Ureter (tissue), 1 donor: ENCODE data around the gene CTSA. TPM values are rescaled to one million over a fixed set of nuclear protein-coding genes. Genes with fewer than 3 reads are reported as not detected.

ENCODE experiments used
- DNase-seq: peaks from one replicate; pipeline ENCODE4 v3.0.0-alpha.2; 2020; ENCODE audit warnings: low spot score
- total RNA-seq: library from RNA; stranded (reverse); gene quantifications from one replicate; pipeline ENCODE4 v1.2.4, GENCODE V29; 2023
- donor health status: DM: yes; HTN: yes; CAD: no.

The CTSA gene
- 98.0 TPM for total RNA-seq

DNA sequence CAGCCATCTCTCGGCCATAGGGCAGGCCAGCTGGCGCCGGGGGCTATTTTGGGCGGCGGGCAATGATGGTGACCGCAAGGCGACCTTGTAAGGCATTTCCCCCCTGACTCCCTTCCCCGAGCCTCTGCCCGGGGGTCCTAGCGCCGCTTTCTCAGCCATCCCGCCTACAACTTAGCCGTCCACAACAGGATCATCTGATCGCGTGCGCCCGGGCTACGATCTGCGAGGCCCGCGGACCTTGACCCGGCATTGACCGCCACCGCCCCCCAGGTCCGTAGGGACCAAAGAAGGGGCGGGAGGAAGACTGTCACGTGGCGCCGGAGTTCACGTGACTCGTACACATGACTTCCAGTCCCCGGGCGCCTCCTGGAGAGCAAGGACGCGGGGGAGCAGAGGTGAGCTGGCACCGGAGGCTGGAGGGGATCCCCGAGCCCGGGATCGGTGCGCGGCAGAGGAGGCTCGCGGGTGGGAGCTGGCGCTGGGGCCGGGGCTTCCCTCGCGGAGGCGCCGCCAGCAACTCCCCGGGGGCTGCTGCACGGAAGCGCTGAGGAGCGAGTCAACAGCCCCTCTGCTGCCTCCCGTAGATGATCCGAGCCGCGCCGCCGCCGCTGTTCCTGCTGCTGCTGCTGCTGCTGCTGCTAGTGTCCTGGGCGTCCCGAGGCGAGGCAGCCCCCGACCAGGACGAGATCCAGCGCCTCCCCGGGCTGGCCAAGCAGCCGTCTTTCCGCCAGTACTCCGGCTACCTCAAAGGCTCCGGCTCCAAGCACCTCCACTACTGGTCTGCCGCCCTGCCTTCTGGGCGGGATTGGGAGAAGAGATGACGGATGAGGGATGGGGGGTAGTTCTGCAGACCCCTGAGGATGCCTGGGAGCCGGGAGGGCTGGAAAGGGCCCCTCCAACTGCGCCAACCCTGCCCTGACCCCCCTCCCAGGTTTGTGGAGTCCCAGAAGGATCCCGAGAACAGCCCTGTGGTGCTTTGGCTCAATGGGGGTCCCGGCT lies at the start of gene CTSA, which contains the start of gene NEURL2:
CTSA (plus strand) TSS at position 351 of the 999 bp plus-strand sequence; CDS start at position 585, 234 bp downstream.
NEURL2 (minus strand) TSS at position 224 of the 999 bp plus-strand sequence; CDS start at position 7, 217 bp downstream.
- peak; percentile 94 for DNase-seq

DNA sequence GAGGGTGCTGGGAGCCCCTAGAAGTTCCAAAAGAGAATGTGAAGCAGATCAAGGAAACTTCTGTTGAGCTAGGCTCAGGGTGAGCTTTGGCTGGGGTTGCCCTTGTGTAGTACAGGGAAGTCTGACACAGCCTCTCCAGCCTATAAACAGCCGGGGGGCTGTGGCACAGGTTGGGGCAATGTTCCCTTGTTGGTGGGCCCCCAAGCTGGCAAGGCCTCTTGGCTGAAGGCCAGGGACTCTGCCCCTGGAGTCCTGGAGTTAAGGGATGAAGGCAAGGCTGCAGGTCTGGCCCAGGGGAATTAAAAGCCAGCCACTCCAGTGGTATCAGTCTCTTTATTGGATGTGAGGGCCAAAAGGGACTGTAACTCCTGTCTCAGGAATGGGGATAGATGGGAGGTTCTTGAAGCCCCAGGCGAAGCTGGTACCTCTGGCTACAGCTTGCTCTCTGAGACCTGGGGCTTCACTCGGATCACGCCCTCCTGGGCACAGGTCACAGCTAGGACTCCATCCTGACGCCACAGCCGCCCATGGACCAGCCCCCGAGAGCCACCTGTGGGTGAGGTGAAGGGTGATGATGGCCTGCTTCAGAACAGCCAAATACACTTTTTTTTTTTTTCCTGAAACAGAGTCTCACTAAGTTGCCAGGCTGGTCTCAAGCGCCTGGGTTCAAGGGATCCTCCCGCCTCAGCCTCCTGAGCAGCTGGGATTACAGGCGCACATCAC lies 49.6 kb upstream of the CTSA start:
- DNase-seq = no peak

DNA sequence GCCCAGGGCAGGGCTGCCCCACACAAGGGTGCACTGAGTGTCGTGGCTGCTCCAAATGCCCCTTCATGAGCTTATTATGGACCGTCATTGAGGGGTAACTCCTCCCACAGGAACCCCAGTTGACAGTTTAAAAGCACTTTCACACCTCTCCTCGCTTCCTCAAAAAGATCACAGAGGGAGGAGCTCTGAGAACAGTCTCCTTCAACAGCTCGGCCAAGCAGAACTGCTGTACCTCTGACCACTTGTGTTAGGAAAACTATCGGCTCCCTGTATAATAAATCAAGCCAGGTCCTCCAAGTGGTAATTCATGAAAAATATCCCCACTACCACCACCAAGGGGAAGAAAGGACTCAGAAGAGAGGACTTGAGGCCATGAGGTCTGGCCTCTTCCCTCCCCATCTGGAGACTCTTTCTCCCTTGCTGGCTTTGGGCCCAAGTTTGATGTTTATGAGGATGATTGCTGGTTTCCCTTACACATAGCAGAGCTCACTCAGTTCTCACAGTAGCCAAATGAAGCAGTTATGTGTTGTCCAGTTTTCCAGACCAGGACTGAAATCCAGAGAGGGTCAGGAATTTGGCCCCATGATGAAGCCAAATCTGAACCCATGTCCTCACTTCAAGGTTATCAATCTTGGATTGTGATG lies 48.8 kb upstream of the CTSA start:
- no peak for DNase-seq

DNA sequence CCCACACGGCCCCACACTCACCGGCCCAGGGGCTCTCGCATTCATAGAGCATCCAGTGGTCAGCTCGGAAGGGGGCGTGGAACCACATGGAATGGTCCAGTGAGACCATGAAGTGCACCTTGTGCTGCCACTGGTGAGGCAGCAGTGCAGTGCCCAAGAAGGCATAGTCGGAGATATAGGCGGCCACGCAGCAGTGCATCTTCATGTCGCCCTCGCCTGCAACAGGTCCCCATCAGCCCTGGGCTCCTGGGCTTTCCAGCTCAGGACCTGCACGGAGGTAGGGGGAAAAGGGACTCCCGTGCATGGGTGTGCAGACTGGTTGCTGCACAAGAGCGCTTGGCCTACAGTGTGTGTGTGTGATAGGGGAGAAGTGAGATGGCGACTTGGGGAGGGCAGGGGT lies 47.6 kb upstream of the CTSA start:
- no peak for DNase-seq

DNA sequence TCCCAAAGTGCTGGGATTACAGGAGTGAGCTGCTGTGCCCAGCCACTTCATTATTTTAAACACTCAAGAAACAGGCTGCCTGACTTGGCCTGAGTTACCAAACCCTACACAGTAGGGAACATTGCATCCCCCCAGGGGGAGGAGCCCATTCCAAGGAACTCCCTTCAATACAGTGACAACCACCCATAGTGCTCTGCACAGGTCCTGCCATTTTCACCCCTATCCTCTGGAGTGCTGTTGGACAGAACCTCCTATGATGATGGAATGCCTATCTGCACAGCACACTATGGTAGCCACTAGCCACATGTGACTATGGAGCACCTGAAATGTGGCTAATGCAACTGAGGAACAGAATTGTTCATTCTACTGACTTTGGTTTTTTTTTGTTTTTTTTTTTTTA lies 45.7 kb upstream of the CTSA start:
- no peak for DNase-seq

DNA sequence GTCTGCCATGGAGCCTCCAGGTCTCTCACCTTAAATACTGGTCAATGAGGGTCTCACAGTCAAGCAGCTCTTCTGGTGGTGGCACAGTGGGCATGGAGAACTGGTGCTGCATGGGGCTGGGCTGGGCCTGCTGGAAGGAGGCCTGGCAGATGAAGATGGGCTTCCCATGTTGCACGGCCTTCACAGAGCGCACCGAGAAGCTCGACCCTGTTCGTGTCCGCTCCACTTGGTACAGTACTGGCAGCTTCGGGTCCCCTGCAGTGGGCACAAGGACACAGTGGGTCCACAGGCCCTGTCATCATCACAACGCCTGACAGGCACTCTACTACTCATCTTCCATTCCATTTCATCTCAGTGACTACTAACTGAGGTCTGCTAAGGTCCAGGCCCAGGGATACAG lies 42.7 kb upstream of the CTSA start:
- no peak for DNase-seq

DNA sequence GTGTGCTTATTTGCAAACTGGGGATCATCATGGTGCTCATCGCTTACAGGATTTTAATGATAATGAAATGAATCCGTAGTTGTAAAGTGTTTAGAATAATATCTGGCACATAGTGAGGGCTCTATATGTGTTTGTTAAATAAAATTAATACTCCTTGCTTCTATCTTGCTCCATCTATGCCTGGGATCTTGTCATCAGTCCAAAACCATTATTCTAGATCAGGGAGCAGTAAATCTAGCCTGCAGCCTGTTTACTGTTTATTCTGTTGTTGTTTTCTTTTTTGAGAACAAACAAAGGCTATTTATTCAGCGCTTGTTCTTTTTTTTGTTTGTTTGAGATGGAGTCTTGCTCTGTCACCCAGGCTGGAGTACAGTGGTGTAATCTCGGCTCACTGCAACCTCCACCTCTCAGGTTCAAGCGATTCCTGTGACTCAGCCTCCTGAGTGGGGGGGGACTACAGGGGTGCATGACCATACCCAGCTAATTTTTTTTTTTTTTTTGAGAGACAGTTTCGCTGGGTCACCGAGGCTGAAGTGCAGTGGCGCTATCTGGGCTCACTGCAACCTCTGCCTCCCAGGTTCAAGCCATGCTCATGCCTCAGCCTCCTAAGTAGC lies 42.1 kb upstream of the CTSA start:
- no peak for DNase-seq

DNA sequence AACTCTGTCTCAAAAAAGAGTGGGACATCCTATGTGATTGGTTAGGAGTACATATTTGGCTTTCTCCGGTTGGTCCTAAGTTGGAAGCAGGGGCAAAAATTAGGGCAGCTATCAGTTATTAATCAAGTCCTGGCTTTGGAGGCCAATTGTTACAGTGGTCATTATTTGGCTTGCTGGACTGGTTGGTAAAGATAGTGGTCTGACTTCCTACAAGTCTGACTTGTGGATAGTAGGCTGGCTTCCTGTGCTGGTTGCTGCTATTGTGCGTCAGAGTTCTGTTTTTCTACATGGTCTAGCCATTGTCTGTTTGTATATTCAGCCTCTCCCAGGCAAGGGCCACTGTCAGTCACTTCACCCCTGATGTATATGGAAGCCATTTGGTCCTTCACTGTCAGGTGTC lies 40.9 kb upstream of the CTSA start:
- no peak for DNase-seq

DNA sequence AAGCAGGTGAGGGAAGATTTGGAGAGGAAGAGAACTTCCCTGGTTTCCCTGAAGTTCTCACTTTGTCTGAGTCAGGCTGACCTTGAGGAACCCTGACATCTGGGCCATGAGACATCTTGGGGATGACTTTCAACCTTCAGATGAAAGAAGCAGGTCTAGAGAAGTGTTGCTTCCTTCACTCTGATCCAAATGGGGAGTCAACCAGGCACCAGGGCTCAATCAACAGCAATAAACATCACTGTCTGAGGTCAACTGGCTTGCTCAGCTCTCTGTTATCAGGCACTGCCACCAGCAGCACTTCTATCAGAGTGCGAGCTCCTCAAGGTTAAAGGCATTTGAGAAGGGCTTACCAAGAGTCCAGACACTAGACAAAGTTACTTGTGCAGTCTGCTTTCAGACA lies 40.2 kb upstream of the CTSA start:
- no peak for DNase-seq

DNA sequence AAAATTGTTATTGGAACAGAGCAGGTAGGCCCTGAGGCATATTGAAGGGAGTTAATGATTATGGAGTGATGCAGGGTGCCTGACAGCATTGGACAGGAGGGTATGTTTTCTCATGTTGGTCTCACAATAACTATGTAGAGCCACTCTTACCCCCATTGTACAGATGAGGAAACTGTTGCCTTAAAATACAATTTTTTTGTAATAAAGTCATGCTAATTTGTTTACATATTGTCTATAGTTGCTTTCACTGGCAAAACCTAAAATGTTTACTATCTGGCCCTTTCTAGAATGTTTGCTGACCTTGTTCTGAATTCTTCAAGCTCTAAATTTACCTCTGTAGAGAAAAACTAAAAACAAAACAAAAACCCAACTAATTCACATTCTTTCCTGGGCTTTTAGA lies 39.6 kb upstream of the CTSA start:
- no peak for DNase-seq

DNA sequence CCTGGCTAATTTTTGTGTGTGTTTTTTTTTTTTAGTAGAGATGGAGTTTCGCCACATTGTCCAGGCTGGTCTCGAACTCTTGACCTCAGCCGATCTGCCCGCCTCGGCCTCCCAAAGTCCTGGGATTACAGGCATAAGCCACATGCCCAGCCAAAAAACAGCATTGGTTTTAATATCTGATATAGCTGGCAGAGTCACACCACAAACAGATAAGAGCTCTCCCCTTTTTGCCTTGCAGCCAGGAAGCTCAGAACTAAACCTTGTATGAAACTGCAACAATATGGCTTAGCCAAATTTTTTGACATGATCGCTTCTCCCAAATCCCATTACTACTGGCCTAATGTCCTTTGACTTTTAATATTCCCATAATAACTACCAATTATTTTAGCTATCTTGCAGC lies 38.8 kb upstream of the CTSA start:
- no peak for DNase-seq

DNA sequence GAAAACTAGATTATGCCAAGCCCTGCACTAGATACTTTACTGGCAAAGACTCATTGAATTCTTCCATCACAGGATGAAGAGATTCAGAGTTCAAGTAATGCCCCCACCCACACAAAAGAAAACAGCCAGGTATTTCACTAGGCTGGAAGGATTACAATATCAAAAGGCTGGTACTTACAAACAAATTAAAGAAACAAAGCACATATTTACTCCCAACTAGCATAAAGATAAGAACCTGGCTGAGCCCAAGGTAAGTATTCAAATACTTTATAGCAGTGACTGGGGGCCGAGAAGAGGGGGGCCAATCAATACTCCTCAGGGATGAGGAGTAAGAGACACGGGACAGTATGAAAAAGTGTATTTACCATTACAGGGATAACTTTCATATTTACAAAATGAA lies 37.7 kb upstream of the CTSA start:
- no peak for DNase-seq

DNA sequence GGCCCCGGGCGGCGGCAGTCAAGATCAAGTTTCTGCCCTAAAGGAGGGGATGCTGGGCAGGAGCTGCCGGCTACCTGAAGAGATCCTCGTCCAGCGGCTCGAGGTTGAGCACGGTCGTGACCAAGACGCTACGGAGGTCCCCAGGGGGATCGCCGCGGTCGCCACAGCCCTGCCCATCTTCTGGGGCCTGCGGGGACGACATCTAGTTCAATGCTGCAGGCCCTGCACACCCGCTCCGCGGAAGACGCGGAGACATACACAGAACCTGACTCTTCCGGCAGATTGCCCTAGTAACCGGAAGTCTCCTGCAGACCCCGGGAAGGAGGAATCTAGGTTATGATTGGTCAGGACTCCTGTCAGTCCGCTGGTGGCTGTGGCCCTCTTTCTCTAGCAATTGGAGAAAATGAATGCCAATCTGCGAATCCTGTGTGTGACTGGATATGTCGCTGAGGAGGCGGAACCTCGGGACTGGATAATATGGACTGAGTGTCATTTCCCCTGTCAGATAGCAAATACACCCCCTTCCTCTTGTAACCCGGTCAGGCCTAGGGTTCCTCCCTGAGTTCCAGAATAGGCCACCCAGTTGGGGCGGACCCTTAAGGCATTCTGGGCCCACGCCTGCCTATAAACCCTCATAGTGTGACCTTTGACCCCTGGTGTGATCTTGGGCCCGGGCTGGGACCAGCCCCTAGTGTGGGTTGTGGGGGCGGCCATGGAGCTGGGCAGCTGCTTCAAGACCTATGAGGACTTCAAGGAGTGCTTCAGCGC lies 33.8 kb upstream of the CTSA start, which contains the start of the genes ACOT8 and ZSWIM3:
ACOT8 (minus strand) TSS at position 279 of the 768 bp plus-strand sequence; CDS start at position 202, 77 bp downstream.
ZSWIM3 (plus strand) TSS at position 501 of the 768 bp plus-strand sequence; CDS start at position 713, 212 bp downstream.
- DNase-seq = peak; percentile 99

DNA sequence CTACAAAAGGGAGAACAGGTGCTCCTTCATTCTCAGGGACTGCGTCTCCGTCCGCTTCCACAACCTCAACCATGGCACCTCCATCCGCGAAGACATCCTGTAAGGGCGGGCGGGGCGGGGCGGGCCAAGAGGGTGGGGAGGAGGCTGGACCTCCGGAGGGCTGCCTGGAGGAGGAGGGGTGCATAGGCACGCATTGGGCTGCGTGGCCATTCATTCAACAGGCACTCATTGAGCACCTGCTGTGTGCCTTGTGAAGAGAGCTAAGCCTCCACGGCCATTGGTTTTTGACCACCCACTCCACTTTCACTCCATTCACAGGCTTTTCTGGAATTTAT lies 33.3 kb upstream of the CTSA start:
- DNase-seq = no peak

DNA sequence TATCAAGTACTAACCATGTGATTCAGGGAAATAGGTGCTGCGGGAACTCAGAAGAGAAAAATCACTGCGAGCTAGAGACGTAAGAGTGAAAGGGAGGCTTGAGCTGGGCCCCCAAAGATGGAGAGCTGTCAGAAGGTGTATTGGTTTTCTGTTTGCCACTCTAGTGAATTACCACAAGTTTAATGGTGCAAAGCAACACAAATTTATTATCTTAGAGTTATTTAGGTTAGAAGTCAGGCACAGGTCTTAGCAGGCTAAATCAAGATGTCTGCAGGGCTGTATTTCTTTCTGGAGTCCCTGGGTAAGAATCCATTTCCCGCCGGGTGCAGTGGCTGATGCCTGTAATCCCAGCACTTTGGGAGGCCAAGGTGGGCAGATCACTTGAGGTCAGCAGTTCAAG lies 31.2 kb upstream of the CTSA start:
- no peak for DNase-seq

DNA sequence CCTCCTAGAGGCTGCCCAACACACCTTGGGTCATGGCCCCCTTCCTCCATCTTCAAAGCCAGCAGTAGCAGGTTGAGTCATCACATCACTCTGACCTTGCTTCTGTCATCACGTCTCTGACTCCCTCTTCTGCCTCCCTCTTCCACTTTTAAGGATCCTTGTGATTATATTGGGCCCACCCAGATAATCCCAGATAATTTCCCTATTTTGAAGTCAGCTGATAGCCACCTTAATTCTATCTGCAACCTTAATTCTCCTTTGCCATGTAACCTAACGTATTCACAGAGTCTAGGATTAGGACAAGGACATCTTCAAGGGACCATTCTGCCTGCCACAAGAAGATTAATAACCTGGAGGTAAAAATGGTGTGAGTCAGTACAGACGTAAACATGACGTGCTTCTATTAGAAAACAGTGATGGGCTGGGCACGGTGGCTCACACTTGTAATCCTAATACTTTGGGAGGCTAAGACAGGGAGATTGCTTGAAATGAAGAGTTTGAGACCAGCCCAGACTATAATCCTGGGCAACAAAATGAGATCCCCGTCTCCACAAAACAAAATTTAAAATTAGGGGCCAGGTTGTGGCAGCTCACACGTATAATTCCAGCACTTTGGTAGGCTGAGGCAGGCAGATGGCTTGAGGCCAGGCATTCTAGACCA lies 30.4 kb upstream of the CTSA start:
- no peak for DNase-seq

DNA sequence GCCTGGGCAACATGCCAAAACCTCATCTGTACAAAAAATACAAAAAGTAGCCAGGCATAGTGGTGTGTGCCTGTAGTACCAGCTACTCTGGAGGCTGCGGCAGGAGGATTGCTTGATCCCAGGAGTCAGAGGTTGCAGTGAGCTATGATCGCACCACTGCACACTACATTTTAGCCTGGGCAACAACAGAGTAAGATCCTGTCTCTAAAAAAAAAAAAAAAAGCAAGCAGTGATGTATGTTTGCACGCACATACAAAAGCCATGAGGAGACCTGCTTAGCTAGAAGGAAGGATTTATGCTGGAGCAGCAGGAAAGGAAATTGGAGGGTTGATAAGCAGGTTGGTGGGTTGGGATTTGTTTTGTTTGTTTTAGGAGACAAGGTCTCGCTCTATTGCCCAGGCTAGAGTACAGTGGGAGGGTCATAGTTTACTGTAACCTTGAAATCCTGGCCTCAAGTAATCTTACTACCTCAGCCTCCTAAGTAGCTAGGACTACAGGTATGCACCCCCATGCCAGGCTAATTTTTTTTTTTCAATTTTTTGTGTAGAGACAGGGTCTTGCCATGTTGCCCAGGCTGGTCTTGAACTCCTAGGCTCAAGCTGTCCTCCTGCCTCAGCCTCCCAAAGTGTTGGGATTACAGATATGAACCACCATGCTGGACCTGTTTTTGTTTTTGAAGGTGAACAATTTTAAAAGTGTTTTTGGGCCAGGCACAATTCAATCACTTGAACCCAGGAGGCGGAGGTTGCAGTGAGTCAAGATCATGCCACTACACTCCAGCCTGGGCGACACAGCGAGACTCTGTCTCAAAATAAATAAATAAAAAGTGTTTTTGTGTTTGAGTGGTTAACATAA lies 29.7 kb upstream of the CTSA start:
- DNase-seq = no peak

DNA sequence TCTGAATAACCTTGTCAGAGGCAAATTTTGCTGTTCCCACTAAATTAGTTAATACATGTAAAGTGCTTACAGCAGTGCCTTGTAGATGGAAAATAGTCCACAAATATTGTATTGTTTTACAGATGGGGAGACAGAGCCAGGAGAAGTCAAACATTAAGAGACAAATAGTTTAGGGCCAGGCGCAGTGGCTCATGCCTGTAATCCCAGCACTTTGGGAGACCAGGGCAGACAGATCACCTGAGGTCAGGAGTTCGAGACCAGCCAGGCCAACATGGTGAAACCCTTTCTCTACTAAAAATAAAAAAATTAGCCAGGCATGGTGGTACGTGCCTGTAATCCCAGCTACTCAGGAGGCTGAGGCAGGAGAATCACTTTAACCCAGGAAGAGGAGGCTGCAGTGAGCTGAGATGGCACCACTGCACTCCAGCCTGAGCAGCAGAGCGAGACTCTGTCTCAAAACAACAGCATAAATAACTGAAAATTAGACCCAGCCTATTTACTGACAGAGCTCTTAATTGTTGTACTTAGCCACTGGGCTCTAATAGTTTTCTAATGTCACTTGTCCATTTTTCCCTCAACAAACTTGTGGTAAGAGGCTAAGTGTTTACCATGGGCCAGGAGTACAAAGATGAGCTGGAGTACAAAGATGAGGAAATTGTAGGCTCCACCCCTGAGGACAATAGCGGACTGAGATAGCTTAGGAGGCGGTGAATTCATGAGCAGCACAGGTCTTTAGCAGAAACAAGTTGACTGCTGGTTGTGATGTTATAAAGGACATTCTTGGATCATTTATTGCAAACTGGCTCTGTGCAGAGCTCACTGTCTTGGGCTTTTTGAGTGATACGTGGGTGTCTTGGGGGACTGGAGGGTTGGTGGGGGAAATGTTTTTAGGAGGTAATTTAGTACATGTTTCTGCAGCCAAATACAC lies 27.3 kb upstream of the CTSA start:
- no peak for DNase-seq
